Tibial nerve (tissue), 4 donors: ENCODE results near the gene SERPINH1. TPM values are rescaled to one million over a fixed set of nuclear protein-coding genes. Genes with fewer than 3 reads are reported as not detected.
A peak's percentile ranks its signal among the peaks of the same experiment; 100 is the strongest.

ENCODE experiments used
- DNase-seq, 2 donors: peaks; one replicate each; pipeline ENCODE4 v3.0.0-alpha.2; 2019; ENCODE audit warnings: low spot score in 2 of 2
- H3K27ac ChIP-seq, 4 donors: fragments of 200-600 bp; sonication (generic) in 3 of 4; one replicate each; pipeline ENCODE4 v1.5.1; 2017 to 2019; ENCODE audit warnings: mild to moderate bottlenecking in 1 of 4
- H3K27me3 ChIP-seq, 2 donors: fragments of 200-600 bp; sonication (generic) in 1 of 2; one replicate each; pipeline versions ENCODE4 v1.5.1 to v1.6.0; 2017 to 2019
- H3K36me3 ChIP-seq, 3 donors: fragments of 200-600 bp; sonication (generic); one replicate each; pipeline ENCODE4 v1.5.1; 2018 to 2019
- H3K4me1 ChIP-seq, 4 donors: fragments of 200-600 bp; sonication (generic) in 3 of 4; one replicate each; pipeline ENCODE4 v1.5.1; 2017 to 2019
- H3K4me3 ChIP-seq, 4 donors: fragments of 200-600 bp; sonication (generic) in 3 of 4; one replicate each; pipeline ENCODE4 v1.5.1; 2017 to 2019; ENCODE audit warnings: mild to moderate bottlenecking in 1 of 4, moderate library complexity in 1 of 4
- H3K9me3 ChIP-seq, 4 donors: fragments of 200-600 bp; sonication (generic) in 3 of 4; one replicate each; pipeline ENCODE4 v1.5.1; 2017 to 2019
- EP300 ChIP-seq, 2 donors: sonication (generic); formaldehyde crosslinking; IDR thresholded peaks; one replicate each; pipeline ENCODE4 v1.6.1; 2017; ENCODE audit warnings: antibody characterized with exemption in 2 of 2, mild to moderate bottlenecking in 1 of 2
- POLR2A ChIP-seq, 2 donors: fragments of 450-650 bp; IDR thresholded peaks; one replicate each; pipeline ENCODE4 v1.6.1; 2017; ENCODE audit warnings: antibody characterized with exemption in 2 of 2, mild to moderate bottlenecking in 2 of 2, moderate library complexity in 2 of 2
- WGBS, 2 donors: methylation state at CpG; one replicate each; pipeline ENCODE4 v1.1.5; 2018; 5-methylcytosine and 5-hydroxymethylcytosine counted together
- total RNA-seq, 4 donors: library from RNA; depleted of rRNA; stranded (reverse); fragments of >200 nt; gene quantifications; one replicate each; pipeline ENCODE4 v1.1.0, GENCODE V29; 2016
- TF ChIP-seq, protein P1 (sequence below), 5 experiments: fragments of 200-600 bp in 3 of 5; fragments of 450-650 bp in 2 of 5; sonication (generic) in 3 of 5; IDR thresholded peaks; one replicate each; pipeline ENCODE4 v1.5.1; 2016 to 2019; ENCODE audit warnings: antibody characterized with exemption in 5 of 5, mild to moderate bottlenecking in 3 of 5, moderate library complexity in 2 of 5

SERPINH1 gene
- total RNA-seq, 4 donors from 2014 or later, result 151 to 358 (median 184) TPM

DNA sequence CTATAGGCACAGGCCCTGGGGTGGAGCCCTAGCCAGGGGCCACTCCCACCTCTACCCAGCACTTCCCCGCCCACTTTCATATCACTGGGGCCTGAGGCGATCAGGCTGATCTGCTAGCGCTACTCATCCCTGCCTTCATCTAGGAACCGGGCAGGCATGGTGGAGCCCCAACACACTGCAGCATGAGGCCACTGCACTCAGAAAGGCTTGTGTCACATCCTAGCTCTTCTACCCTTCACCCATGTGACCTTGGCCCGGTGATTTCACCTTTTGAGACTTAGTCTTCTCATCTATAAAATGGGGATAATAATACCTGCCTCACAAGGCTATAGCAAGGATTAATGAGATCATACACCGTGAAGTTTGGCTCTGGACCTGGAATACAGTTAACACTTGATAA is 18.2 kb upstream of the SERPINH1 start:
- Histone ChIP-seq H3K27me3 (no peaks in the 10 kb centered on the region), H3K36me3 (no peaks in the 10 kb centered on the region), H3K9me3 (no peaks in the 10 kb centered on the region), H3K4me3 (no peak overlapping the region), H3K4me1 (peaks cover 0 to 16% (median 0%) of the 10 kb centered on the region in 4 donors), H3K27ac (no peak overlapping the region)
- TF ChIP-seq EP300 (IDR thresholded peaks at IDR 0.05) (no peak), POLR2A (IDR thresholded peaks at IDR 0.05) (no peak)
- TF ChIP-seq, protein P1, sequence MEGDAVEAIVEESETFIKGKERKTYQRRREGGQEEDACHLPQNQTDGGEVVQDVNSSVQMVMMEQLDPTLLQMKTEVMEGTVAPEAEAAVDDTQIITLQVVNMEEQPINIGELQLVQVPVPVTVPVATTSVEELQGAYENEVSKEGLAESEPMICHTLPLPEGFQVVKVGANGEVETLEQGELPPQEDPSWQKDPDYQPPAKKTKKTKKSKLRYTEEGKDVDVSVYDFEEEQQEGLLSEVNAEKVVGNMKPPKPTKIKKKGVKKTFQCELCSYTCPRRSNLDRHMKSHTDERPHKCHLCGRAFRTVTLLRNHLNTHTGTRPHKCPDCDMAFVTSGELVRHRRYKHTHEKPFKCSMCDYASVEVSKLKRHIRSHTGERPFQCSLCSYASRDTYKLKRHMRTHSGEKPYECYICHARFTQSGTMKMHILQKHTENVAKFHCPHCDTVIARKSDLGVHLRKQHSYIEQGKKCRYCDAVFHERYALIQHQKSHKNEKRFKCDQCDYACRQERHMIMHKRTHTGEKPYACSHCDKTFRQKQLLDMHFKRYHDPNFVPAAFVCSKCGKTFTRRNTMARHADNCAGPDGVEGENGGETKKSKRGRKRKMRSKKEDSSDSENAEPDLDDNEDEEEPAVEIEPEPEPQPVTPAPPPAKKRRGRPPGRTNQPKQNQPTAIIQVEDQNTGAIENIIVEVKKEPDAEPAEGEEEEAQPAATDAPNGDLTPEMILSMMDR (IDR thresholded peaks at IDR 0.05), result no peak
- WGBS, 2 donors, result 80 to 92% methylated on average over 6 of the region's 6 CpGs
- DNase-seq, result no peak

DNA sequence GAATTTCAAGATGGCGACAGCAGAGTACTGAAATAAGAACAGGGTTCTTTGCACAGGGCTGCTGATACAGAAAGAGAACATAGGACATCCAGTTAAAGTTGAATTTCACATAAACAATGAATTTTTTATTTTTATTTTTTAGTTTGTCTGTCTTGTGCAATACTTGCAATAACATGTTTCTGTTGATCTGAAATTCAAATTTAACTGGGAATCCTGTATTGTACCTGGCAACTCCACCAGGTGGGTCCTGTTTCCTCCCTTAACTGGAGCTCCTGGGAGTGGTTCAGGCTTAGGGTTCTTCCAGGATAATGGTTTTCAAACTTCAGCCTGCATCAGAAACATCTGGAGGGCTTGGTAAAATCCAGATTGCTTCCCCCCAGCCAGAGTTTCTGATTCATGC is 14.9 kb upstream of the SERPINH1 start:
- Histone ChIP-seq H3K27me3 (no peaks in the 10 kb centered on the region), H3K27ac (no peak overlapping the region), H3K4me1 (peaks cover 0 to 11% (median 0%) of the 10 kb centered on the region in 4 donors), H3K36me3 (no peaks in the 10 kb centered on the region), H3K4me3 (no peak overlapping the region), H3K9me3 (no peaks in the 10 kb centered on the region)
- WGBS, 2 donors, result 97 to 98% methylated on average over 1 of the region's 1 CpG
- no peak for DNase-seq
- TF ChIP-seq, protein P1 (IDR thresholded peaks at IDR 0.05), result no peak
- TF ChIP-seq EP300 (IDR thresholded peaks at IDR 0.05), result no peak
- no peak for TF ChIP-seq POLR2A (IDR thresholded peaks at IDR 0.05)

DNA sequence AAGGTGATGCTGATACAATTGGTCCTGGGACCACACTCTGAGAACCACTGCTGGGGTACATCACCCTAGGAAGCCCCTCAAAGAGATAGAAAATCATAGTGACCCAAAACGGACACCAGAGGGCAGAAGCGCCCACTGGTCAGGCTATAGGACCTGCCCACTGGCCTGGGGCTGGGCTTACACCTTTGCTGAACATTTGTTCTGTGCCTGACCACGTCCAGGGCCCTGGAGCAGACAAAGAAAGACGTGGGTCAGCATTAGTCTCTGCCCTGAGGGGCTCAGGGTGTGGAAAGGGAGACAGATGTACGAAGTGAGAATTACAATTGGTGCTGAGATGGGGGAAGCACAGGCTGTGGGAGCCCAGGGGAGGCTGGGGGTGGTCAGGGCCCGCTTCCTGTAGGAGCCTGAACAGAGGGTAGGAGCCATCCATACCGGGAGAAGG is 14.4 kb upstream of the SERPINH1 start:
- Histone ChIP-seq H3K36me3 (no peaks in the 10 kb centered on the region), H3K9me3 (no peaks in the 10 kb centered on the region), H3K27ac (peak overlapping the region in 1 of 4 donors; percentile 46), H3K27me3 (no peaks in the 10 kb centered on the region), H3K4me1 (peaks cover 0 to 11% (median 0%) of the 10 kb centered on the region in 4 donors), H3K4me3 (no peak overlapping the region)
- TF ChIP-seq EP300 (IDR thresholded peaks at IDR 0.05) (peak in 1 of 2 donors; percentile 45), POLR2A (IDR thresholded peaks at IDR 0.05) (no peak)
- TF ChIP-seq, protein P1 (IDR thresholded peaks at IDR 0.05), result peak; percentile 78 to 97 (median 86)
- peak in 1 of 2 donors; percentile 67 for DNase-seq
- WGBS, 2 donors, result 16 to 22% methylated on average over 7 of the region's 7 CpGs

DNA sequence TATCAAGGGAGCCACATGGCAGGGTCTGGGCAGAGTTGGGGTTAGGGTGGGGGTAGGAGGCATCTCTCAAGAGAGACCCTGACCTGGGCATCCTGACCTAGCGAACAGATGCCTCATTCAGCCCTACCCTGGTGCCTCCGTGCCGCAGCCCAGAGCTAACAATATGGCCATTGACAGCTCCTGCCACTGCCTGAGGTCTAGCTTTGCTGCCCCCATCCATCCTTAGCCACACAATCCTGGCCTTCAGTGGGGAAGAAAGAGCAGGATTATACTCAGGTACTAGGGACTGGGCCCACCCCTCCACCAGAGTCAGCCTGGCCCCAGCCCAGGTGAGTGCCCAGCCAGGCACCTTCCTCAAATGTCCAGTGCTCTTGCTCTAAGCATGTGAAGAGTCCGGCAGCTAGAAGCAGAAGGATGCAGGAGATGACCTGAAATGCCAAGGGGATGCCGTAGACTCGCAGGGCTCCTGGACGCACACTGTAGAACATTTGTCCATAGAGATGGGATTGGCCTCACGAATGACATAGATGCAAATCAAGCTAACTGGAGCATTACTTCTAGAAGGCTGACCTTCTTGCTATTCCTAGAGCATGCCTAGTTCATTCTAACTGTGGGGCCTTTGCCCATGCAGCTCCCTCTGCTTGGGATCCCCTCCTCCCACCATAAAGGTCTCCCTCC is 13.3 kb upstream of the SERPINH1 start:
- no peaks in the 10 kb centered on the region for H3K9me3 ChIP-seq
- DNase-seq, result no peak
- H3K4me1 ChIP-seq, result peaks cover 0 to 22% (median 4%) of the 10 kb centered on the region in 4 donors
- H3K36me3 ChIP-seq, result no peaks in the 10 kb centered on the region
- no peaks in the 10 kb centered on the region for H3K27me3 ChIP-seq
- whole genome bisulfite sequencing, 2 donors, result 61 to 63% methylated on average over 6 to 8 of the region's 8 CpGs
- TF ChIP-seq POLR2A (IDR thresholded peaks at IDR 0.05), result no peak
- TF ChIP-seq, protein P1 (IDR thresholded peaks at IDR 0.05), result no peak
- no peak for TF ChIP-seq EP300 (IDR thresholded peaks at IDR 0.05)
- H3K27ac ChIP-seq, result no peak overlapping the region
- H3K4me3 ChIP-seq, result no peak overlapping the region

DNA sequence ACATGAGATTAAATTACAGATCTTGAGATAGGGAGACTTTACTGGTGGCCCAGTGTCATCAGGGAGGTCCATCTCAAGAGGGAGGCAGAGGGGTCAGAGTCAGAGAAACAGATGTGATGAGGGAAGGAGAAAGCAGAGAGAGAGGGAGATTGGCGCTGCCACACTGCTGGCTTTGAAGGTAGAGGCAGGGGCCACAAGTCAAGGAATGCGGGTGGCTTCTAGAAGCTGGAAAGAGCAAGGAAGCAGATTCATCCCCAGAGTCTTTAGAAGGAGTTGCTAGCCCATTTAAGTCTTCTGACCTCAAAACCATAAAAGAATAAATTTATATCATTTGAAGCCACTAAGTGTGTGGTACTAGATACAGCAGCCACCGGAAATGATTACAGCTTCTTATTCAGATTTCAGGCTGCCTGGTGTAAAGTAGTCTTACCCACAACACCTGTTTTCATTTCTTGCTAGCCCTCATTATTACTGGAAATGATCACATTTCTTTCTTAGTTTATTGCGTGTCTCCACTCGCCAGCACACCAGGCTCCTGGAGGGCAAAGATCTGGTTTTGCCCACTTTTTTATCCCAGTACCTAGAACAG is 12.6 kb upstream of the SERPINH1 start:
- no peaks in the 10 kb centered on the region for H3K9me3 ChIP-seq
- H3K4me1 ChIP-seq, result peaks cover 0 to 29% (median 11%) of the 10 kb centered on the region in 4 donors
- TF ChIP-seq POLR2A (IDR thresholded peaks at IDR 0.05), result no peak
- TF ChIP-seq, protein P1 (IDR thresholded peaks at IDR 0.05), result no peak
- TF ChIP-seq EP300 (IDR thresholded peaks at IDR 0.05), result no peak
- H3K36me3 ChIP-seq, result no peaks in the 10 kb centered on the region
- H3K4me3 ChIP-seq, result no peak overlapping the region
- DNase-seq, result no peak
- no peak overlapping the region for H3K27ac ChIP-seq
- H3K27me3 ChIP-seq, result no peaks in the 10 kb centered on the region
- 94 to 96% methylated on average over 5 of the region's 5 CpGs for WGBS, 2 donors
